ENCODE measurements around the gene PRODH2. TPM values are rescaled to one million over a fixed set of nuclear protein-coding genes. Genes with fewer than 3 reads are reported as not detected.

The PRODH2 gene
- total RNA-seq, 1 donor from 2014 or later: 11.5 TPM

DNA sequence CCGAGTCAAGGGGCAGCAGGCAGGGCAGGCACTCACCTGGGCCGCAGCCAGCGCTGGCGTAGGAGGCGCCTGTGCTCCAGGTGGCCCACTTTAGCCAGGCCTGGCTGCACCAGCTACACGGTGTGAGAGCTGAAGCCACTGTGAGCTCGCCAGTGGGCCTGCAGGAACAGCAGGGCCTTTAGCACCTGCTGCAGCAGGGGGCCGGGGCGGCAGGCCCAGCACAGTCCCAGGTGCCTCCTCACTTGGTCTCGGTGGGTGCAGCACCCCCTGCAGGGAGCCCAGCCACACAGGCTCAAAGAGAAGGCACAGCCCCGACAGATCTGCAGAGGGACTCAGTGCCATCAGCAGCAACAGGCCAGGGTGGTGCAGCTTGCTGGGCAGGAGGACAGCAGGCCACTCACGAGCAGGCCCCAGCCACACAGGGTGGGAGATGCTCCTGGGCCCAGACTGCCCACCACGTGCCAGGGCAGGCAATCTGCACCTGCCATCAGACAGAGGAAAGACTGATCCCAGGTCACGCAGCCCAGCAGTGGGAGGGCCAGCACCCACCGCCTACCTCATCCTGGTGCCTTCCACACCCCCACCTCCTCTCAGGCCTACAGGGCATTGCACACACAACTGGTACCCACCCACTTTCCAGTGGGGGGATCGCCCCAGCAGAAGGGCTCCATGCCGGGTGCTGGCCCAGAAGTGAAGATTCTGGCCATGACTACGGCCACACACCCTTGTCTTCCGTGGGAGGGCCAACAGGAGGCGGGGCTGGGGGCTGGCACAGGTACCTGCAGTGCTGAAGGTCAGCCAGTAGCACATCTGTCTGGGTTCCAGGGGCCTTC, 21.4 kb downstream of the PRODH2 start:
- TF ChIP-seq, protein P1, sequence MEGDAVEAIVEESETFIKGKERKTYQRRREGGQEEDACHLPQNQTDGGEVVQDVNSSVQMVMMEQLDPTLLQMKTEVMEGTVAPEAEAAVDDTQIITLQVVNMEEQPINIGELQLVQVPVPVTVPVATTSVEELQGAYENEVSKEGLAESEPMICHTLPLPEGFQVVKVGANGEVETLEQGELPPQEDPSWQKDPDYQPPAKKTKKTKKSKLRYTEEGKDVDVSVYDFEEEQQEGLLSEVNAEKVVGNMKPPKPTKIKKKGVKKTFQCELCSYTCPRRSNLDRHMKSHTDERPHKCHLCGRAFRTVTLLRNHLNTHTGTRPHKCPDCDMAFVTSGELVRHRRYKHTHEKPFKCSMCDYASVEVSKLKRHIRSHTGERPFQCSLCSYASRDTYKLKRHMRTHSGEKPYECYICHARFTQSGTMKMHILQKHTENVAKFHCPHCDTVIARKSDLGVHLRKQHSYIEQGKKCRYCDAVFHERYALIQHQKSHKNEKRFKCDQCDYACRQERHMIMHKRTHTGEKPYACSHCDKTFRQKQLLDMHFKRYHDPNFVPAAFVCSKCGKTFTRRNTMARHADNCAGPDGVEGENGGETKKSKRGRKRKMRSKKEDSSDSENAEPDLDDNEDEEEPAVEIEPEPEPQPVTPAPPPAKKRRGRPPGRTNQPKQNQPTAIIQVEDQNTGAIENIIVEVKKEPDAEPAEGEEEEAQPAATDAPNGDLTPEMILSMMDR (conservative IDR thresholded peaks at IDR 0.05): peak; percentile 17
- no peak for DNase-seq (ENCODE audit: extremely low spot score, unreplicated experiment)
- no peaks in the 10 kb centered on the region for H3K36me3 Mint-ChIP-seq
- H3K9me3 Mint-ChIP-seq: no peaks in the 10 kb centered on the region
- H3K27ac Mint-ChIP-seq: no peak overlapping the region
- H3K4me3 Mint-ChIP-seq: no peak overlapping the region
- no peaks in the 10 kb centered on the region for H3K4me1 Mint-ChIP-seq (ENCODE audit: unreplicated experiment)
- H3K27me3 Mint-ChIP-seq: peaks cover 13% of the 10 kb centered on the region

DNA sequence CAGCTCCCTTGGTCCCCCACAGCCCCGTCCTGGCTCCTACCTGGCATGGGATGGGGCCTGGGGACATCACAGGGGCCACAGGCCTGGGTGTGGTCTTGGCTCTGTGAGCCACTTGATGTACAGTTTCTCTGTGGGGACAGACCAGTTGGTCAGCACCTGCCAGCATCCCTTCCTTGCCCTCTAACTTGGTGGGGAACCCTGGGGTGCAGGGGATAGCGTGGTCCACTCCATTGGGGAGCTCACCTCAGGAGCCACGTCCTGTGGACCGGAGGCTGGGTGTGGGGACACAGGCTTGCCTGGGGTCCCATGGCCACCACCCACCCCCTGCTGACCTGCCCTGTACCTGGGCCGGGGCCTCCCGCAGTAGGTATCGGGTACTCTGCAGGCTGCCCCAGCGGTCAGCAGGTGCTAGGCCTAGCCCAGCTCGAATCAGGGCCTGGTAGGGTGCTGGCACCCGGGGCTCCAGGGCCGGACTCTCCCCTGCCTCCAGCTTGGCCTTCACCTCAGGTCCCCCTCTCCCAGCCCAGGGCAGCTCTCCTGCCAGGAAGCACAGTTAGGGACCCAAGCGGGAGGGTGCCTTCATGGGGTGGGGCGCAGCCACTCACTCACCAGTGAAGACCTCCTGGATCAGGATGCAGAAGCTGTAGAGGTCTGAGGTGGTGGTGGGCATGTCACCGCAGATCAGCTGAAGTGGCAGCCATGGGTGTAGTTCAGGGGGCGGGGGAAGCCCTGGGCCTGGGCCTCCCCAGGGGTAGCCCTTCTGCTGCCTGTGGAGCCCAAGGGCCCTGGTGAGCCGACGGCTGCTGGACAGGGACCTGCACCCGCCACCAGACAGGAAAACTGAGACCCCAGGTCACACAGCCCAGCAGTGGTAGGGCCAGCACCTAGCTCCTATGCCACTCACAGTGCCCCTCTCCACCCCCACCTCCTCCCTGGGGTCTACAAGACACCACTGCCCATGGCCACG, 22.4 kb downstream of the PRODH2 start:
- no peaks in the 10 kb centered on the region for H3K9me3 Mint-ChIP-seq
- DNase-seq (ENCODE audit: extremely low spot score, unreplicated experiment): no peak
- H3K4me1 Mint-ChIP-seq (ENCODE audit: unreplicated experiment): no peaks in the 10 kb centered on the region
- TF ChIP-seq, protein P1 (conservative IDR thresholded peaks at IDR 0.05): no peak
- no peaks in the 10 kb centered on the region for H3K36me3 Mint-ChIP-seq
- H3K4me3 Mint-ChIP-seq: no peak overlapping the region
- peaks cover 7% of the 10 kb centered on the region for H3K27me3 Mint-ChIP-seq
- no peak overlapping the region for H3K27ac Mint-ChIP-seq

DNA sequence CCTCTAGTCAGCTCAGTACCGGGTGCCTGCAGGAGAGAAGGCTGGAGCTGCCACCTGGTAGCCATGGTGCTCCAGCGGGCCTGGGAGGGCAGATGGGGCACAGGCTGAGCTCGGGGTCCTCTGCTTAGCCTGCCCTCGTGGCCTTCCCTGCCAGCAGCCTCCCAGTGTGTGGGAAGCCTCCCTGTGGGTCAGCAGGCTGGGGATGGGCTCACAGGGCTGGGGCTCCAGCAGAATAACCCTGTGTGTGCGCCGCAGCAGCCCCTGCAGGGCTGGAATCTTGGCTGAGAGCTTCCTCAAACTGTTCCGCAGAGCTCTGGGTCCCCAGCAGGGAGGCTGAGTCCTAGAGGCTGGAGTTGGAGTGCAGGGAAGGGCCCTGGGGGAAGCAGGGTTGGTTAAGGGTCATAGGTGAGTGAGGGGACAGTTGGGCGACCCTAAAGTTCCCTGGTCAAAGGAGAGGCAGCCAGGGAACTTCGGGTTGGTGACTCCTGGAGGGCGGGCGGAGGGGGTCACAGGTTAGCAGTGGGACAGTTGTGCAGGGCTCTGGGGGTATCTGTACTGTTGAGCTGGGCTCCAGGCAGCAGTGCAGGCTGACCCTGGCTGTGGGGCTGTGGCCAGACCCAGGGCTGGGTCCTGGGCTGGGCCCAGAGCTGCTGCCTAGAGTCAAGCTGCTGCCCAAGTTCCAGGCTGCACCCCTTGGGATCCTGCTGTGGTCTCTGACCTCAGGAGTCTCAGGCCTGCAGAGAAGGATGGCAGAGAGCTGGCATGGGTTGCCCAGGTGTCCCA, 23.3 kb downstream of the PRODH2 start:
- H3K9me3 Mint-ChIP-seq: no peaks in the 10 kb centered on the region
- no peak for DNase-seq (ENCODE audit: extremely low spot score, unreplicated experiment)
- H3K4me1 Mint-ChIP-seq (ENCODE audit: unreplicated experiment): no peaks in the 10 kb centered on the region
- TF ChIP-seq, protein P1 (conservative IDR thresholded peaks at IDR 0.05): no peak
- H3K4me3 Mint-ChIP-seq: no peak overlapping the region
- no peak overlapping the region for H3K27ac Mint-ChIP-seq
- peaks cover 5% of the 10 kb centered on the region for H3K27me3 Mint-ChIP-seq
- no peaks in the 10 kb centered on the region for H3K36me3 Mint-ChIP-seq

DNA sequence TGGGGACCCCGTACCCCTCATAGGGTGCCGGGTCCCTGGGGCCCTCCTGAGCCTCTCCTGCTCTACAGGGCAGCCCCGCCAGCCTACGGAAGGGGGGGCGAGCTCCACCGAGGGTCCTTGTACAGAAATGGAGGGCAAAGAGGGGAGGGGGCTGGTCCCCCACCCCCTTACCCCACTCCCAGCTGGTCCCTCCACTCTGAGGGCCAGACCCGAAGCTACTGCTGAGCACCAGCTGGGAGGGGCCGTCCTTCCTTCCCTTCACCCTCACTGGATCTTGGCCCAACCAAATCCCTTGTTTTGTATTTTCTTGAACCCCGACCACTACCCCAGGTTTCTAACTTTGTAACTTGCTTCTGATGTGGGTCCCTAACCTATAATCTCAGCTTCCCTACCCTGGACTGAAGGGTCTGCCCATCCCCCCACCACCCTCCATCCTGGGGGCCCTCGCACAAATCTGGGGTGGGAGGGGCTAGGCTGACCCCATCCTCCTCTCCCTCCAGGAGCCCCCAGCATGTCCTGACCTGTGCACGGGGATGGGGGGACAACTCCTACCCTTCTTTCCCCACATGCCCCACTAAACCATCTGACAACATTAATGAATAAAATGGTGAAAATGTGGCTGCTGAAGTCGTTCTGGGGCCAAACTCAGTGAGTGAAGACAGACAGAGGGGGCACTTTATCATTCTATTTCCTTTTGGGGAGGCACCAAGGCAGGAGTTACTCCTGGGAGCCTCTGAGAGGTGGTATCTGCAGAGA, 24.3 kb downstream of the PRODH2 start:
- no peaks in the 10 kb centered on the region for H3K27me3 Mint-ChIP-seq
- no peaks in the 10 kb centered on the region for H3K4me1 Mint-ChIP-seq (ENCODE audit: unreplicated experiment)
- TF ChIP-seq, protein P1 (conservative IDR thresholded peaks at IDR 0.05): no peak
- H3K4me3 Mint-ChIP-seq: no peak overlapping the region
- no peaks in the 10 kb centered on the region for H3K9me3 Mint-ChIP-seq
- no peak overlapping the region for H3K27ac Mint-ChIP-seq
- no peak for DNase-seq (ENCODE audit: extremely low spot score, unreplicated experiment)
- H3K36me3 Mint-ChIP-seq: no peaks in the 10 kb centered on the region
